Measurements from ENCODE around the gene SFTPA1. TPM values are rescaled to one million over a fixed set of nuclear protein-coding genes. Genes with fewer than 3 reads are reported as not detected.
"Not testable (repeated sequence)": the region's sequence is repeated elsewhere in the genome, so short reads cannot be mapped to it uniquely, and the experiment has no call there.

Gene SFTPA1
- total RNA-seq, 1 experiment from 2014 or later = not detected

DNA sequence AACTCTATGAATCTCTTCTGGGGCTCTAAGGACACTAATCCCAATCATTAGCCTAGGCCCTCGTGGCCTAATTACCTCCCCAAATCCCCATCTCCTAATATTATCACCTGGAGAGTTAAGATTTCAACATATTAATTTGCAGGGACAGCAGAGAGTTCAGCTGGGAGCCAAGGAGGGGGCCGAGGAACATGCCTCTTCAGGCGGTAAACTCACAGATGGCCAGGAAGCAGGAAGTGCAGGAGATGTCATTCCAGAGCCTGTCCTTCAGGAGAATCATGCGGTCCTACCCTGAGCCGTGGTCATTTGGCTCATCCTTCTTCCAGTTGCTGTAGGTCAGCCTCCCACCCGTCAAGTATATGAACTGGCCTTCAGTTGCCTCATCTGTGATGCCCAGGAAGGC is 28.6 kb upstream of the SFTPA1 start:
- Histone ChIP-seq H3K27me3 (replicated peaks; ENCODE audit: insufficient read depth, low read depth, low read length, poor library complexity) (peaks cover 22% of the 10 kb centered on the region), H3K27ac (ENCODE audit: low read depth, low read length, poor library complexity, severe bottlenecking) (no peak overlapping the region), H3K36me3 (ENCODE audit: insufficient read depth, low read length, poor library complexity, severe bottlenecking) (no peaks in the 10 kb centered on the region), H3K9me3 (ENCODE audit: low read depth, low read length, poor library complexity, severe bottlenecking) (no peaks in the 10 kb centered on the region), H3K4me3 (ENCODE audit: low read depth, low read length, poor library complexity, severe bottlenecking) (no peak overlapping the region), H3K4me1 (ENCODE audit: insufficient read depth, low read length, poor library complexity, severe bottlenecking) (no peaks in the 10 kb centered on the region)
- ChIA-PET CTCF (no interaction called here), POLR2A (ENCODE audit: low non-redundant PET) (no interaction called here)
- no peak for DNase-seq (ENCODE audit: low spot score)
- TF ChIP-seq EZH2 (IDR thresholded peaks at IDR 0.05; ENCODE audit: borderline replicate concordance, low read depth, low read length, poor library complexity, severe bottlenecking) = no peak
- TF ChIP-seq, protein P1, sequence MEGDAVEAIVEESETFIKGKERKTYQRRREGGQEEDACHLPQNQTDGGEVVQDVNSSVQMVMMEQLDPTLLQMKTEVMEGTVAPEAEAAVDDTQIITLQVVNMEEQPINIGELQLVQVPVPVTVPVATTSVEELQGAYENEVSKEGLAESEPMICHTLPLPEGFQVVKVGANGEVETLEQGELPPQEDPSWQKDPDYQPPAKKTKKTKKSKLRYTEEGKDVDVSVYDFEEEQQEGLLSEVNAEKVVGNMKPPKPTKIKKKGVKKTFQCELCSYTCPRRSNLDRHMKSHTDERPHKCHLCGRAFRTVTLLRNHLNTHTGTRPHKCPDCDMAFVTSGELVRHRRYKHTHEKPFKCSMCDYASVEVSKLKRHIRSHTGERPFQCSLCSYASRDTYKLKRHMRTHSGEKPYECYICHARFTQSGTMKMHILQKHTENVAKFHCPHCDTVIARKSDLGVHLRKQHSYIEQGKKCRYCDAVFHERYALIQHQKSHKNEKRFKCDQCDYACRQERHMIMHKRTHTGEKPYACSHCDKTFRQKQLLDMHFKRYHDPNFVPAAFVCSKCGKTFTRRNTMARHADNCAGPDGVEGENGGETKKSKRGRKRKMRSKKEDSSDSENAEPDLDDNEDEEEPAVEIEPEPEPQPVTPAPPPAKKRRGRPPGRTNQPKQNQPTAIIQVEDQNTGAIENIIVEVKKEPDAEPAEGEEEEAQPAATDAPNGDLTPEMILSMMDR (conservative IDR thresholded peaks at IDR 0.05; ENCODE audit: low read depth, low read length) = no peak
- intact Hi-C loops (cut with micrococcal nuclease; ENCODE audit: unreplicated experiment) = no loop called here
- BruUV-seq (replicated peaks) = no TSS peak

GRCh38 chr10:79582954-79583353 is 27.8 kb upstream of the SFTPA1 start:
- H3K36me3 ChIP-seq (ENCODE audit: insufficient read depth, low read length, poor library complexity, severe bottlenecking); H3K4me3 ChIP-seq (ENCODE audit: low read depth, low read length, poor library complexity, severe bottlenecking); H3K9me3 ChIP-seq (ENCODE audit: low read depth, low read length, poor library complexity, severe bottlenecking); H3K4me1 ChIP-seq (ENCODE audit: insufficient read depth, low read length, poor library complexity, severe bottlenecking); H3K27ac ChIP-seq (ENCODE audit: low read depth, low read length, poor library complexity, severe bottlenecking); DNase-seq (ENCODE audit: low spot score); CTCF ChIA-PET; POLR2A ChIA-PET (ENCODE audit: low non-redundant PET); intact Hi-C loops (cut with micrococcal nuclease; ENCODE audit: unreplicated experiment); BruUV-seq (replicated peaks): not testable (repeated sequence)
- peaks cover 21% of the 10 kb centered on the region for H3K27me3 ChIP-seq (replicated peaks; ENCODE audit: insufficient read depth, low read depth, low read length, poor library complexity)

DNA sequence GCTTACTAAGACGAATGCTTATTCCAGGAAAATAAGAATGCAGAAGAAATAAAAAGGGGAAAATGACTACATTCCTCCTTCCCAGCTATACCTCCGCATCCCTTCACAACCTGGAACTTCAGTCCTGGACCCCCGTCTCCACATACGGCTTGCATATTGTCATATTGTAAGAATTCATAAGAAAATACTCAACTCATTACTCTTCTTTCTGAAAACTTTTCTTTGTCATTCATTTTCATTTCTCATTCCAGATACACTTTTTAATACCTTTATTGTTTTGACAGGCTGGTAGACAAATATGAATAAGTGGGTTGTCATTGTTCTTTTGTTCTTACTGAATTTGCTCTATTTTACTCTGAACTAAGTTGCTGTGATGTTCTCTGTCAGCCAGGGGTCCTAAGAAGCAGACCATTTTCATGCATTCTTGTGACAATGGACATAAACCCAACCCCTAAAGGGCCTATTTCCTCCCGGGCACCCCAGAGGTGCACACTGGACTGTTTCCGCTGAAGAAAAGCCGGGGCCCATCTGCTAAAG is 27.2 kb upstream of the SFTPA1 start:
- no peak overlapping the region for H3K4me3 ChIP-seq (ENCODE audit: low read depth, low read length, poor library complexity, severe bottlenecking)
- DNase-seq (ENCODE audit: low spot score) = no peak
- no peak overlapping the region for H3K27ac ChIP-seq (ENCODE audit: low read depth, low read length, poor library complexity, severe bottlenecking)
- H3K36me3 ChIP-seq (ENCODE audit: insufficient read depth, low read length, poor library complexity, severe bottlenecking) = no peaks in the 10 kb centered on the region
- intact Hi-C loops (cut with micrococcal nuclease; ENCODE audit: unreplicated experiment) = no loop called here
- no peaks in the 10 kb centered on the region for H3K9me3 ChIP-seq (ENCODE audit: low read depth, low read length, poor library complexity, severe bottlenecking)
- H3K4me1 ChIP-seq (ENCODE audit: insufficient read depth, low read length, poor library complexity, severe bottlenecking) = no peaks in the 10 kb centered on the region
- no TSS peak for BruUV-seq (replicated peaks)
- H3K27me3 ChIP-seq (replicated peaks; ENCODE audit: insufficient read depth, low read depth, low read length, poor library complexity) = peaks cover 23% of the 10 kb centered on the region
- TF ChIP-seq EZH2 (IDR thresholded peaks at IDR 0.05; ENCODE audit: borderline replicate concordance, low read depth, low read length, poor library complexity, severe bottlenecking) = no peak
- TF ChIP-seq, protein P1 (conservative IDR thresholded peaks at IDR 0.05; ENCODE audit: low read depth, low read length) = no peak
- POLR2A ChIA-PET (ENCODE audit: low non-redundant PET) = no interaction called here
- CTCF ChIA-PET = no interaction called here

DNA sequence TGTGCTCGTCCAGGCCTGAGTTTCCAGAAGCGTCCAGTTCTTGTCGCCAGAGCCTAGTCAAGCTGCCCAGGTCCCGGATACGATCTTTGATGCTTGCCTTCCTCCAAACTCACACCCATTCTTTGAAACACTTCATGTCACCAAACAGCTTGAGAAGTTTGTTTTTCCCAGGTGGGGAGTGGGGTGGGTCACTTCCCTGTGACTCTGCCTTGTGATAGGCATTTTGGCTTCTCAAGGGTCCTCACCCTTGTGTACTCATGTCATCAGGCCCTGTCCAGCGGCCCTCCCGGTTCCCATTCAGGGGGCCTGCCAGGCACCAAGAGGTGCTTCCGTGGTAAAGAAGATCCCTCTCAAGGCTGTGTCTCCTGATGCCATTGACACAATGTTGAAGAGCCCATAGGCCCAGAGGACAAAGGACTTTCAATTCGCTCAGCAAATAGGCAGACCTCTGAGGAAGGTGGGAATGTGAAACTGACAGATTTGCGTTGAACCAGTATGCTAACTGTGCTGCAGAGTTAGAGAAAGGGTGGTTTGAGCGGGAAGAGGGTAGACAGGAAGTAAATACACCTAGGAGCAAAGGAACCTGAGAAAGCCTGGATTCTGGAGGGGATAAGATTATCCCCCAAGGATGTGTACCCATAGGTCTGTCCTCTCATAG is 24.7 kb upstream of the SFTPA1 start:
- ChIA-PET POLR2A (ENCODE audit: low non-redundant PET) (no interaction called here), CTCF (no interaction called here)
- no peak overlapping the region for H3K27ac ChIP-seq (ENCODE audit: low read depth, low read length, poor library complexity, severe bottlenecking)
- DNase-seq (ENCODE audit: low spot score) = no peak
- TF ChIP-seq, protein P1 (conservative IDR thresholded peaks at IDR 0.05; ENCODE audit: low read depth, low read length) = no peak
- TF ChIP-seq EZH2 (IDR thresholded peaks at IDR 0.05; ENCODE audit: borderline replicate concordance, low read depth, low read length, poor library complexity, severe bottlenecking) = no peak
- no peaks in the 10 kb centered on the region for H3K36me3 ChIP-seq (ENCODE audit: insufficient read depth, low read length, poor library complexity, severe bottlenecking)
- intact Hi-C loops (cut with micrococcal nuclease; ENCODE audit: unreplicated experiment) = no loop called here
- no peak overlapping the region for H3K4me3 ChIP-seq (ENCODE audit: low read depth, low read length, poor library complexity, severe bottlenecking)
- H3K4me1 ChIP-seq (ENCODE audit: insufficient read depth, low read length, poor library complexity, severe bottlenecking) = no peaks in the 10 kb centered on the region
- BruUV-seq (replicated peaks) = no TSS peak
- H3K9me3 ChIP-seq (ENCODE audit: low read depth, low read length, poor library complexity, severe bottlenecking) = no peaks in the 10 kb centered on the region
- peaks cover 19% of the 10 kb centered on the region for H3K27me3 ChIP-seq (replicated peaks; ENCODE audit: insufficient read depth, low read depth, low read length, poor library complexity)
